Activated T-helper 2 cell treated with anti-CD3 and anti-CD28 coated beads, Interferon-gamma antibody, Interleukin-2, Interleukin-4, amounts not matched to agents 10 μg/mL and 5 μg/mL and 100 μg/mL, durations not matched to agents 14 hours and 24 hours and 36 hours (primary cell): ENCODE results near the gene CYB5D1. TPM values are rescaled to one million over a fixed set of nuclear protein-coding genes. Genes with fewer than 3 reads are reported as not detected.
"Not testable (repeated sequence)": the region's sequence is repeated elsewhere in the genome, so short reads cannot be mapped to it uniquely, and the experiment has no call there.

Experiments used
- DNase-seq: peaks from one replicate; pipeline ENCODE4 v3.0.0; 2021; ENCODE audit warnings: low spot score
- H3K27ac Mint-ChIP-seq: one replicate; pipeline ENCODE4 v1.8.0; 2021; ENCODE audit warnings: mixed read lengths
- H3K27me3 Mint-ChIP-seq: one replicate; pipeline ENCODE4 v1.8.0; 2021; ENCODE audit warnings: low read depth, mixed read lengths
- H3K36me3 Mint-ChIP-seq: one replicate; pipeline ENCODE4 v1.8.0; 2021; ENCODE audit warnings: low read depth, mixed read lengths
- H3K4me1 Mint-ChIP-seq: one replicate; pipeline ENCODE4 v1.8.0; 2021; ENCODE audit warnings: low read depth, mixed read lengths
- H3K4me3 Mint-ChIP-seq: one replicate; pipeline ENCODE4 v1.8.0; 2021; ENCODE audit warnings: low read depth, mild to moderate bottlenecking, moderate library complexity, mixed read lengths
- H3K9me3 Mint-ChIP-seq: one replicate; pipeline ENCODE4 v1.8.0; 2021; ENCODE audit warnings: mixed read lengths
- intact Hi-C: fragments of 100-400 bp; cut with micrococcal nuclease; formaldehyde crosslinking; loops from one replicate; pipeline ENCODE4 v1.15.1; 2023
- total RNA-seq: library from RNA; stranded (reverse); gene quantifications from 2 replicates; pipeline ENCODE4 v1.2.3, GENCODE V29; 2022

Gene CYB5D1
- total RNA-seq, 1 donor from 2014 or later = 8.8 TPM

GRCh38 chr17:7858522-7858810, 663 bp downstream of the CYB5D1 start:
- Mint-ChIP-seq H3K36me3 (peaks cover 39% of the 10 kb centered on the region), H3K27me3 (no peaks in the 10 kb centered on the region), H3K9me3 (no peaks in the 10 kb centered on the region), H3K4me3 (no peak overlapping the region), H3K27ac (no peak overlapping the region), H3K4me1 (peaks cover 22% of the 10 kb centered on the region)
- no peak for DNase-seq
- intact Hi-C loops = loop anchor here (10.0 kb wide), 1 partner anchor 196 kb away; no protein-coding TSS in a partner anchor

GRCh38 chr17:7859028-7859427, 1.2 kb downstream of the CYB5D1 start:
- peak overlapping the region; percentile 25 for H3K27ac Mint-ChIP-seq
- no peak for DNase-seq
- no peaks in the 10 kb centered on the region for H3K27me3 Mint-ChIP-seq
- H3K4me3 Mint-ChIP-seq = no peak overlapping the region
- H3K36me3 Mint-ChIP-seq = peaks cover 40% of the 10 kb centered on the region
- intact Hi-C loops = loop anchor here (10.0 kb wide), 1 partner anchor 196 kb away; no protein-coding TSS in a partner anchor
- no peaks in the 10 kb centered on the region for H3K9me3 Mint-ChIP-seq
- peaks cover 22% of the 10 kb centered on the region for H3K4me1 Mint-ChIP-seq

DNA sequence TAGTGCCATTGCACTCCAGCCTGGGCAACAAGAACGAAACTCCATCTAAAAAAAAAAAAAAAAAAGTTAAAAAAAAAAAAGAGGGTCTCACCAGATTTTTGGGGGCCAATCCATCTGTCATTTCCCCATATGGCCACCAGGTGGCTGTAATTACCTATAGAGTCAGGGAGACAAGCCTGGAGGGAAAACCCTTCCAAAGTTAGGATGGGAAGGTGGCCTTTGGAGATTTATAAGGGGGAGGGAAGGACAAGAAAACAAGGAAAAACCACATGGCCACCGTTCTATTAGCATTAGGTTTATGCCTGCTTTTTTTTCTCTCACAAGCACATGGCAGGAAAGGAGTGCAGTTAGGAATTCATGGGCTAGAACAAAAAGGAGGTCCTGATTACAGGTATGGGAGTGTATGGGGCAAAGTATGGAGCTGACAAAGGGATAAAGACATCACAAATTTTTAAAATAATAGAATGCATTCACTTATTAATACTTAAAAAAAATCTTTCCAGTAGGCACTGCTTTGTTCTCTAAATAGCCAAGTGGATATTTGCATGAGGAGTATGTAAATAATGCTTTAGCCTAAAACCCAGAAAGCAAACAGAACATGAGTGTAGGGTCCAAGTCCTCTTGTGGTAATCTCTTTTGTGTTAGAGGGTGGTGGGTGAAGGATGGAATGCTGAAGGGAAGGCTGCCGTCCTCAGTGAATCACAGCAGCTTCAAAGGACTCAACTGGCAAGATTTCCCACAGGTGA, 5.1 kb downstream of the CYB5D1 start:
- H3K27ac Mint-ChIP-seq = peak overlapping the region; percentile 43

DNA sequence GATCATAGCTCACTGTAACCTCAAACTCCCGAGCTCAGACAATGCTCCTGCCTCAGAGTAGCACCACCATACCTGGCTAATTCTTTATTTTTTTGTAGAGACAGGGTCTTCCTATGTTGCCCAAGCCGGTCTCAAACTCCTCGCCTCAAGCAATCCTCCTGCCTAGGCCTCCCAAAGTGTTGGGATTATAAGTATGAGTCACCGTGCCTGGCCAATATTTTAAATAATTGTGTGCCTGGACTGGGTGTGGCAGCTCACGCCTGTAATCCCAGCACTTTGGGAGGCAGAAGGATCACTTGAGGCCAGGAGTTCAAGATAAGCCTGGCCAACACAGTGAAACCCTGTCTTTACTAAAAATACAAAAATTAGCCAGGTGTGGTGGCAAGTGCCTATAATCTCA, 6.6 kb downstream of the CYB5D1 start:
- peaks cover 57% of the 10 kb centered on the region for H3K36me3 Mint-ChIP-seq
- DNase-seq, H3K4me3 Mint-ChIP-seq, H3K27me3 Mint-ChIP-seq, H3K27ac Mint-ChIP-seq, H3K9me3 Mint-ChIP-seq, intact Hi-C loops: not testable (repeated sequence)
- peaks cover 29% of the 10 kb centered on the region for H3K4me1 Mint-ChIP-seq

More for the DNA sequence above, 5.1 kb downstream of the CYB5D1 start:
- DNase-seq = no peak
- Mint-ChIP-seq H3K4me1 (peaks cover 28% of the 10 kb centered on the region), H3K27me3 (no peaks in the 10 kb centered on the region), H3K36me3 (peaks cover 65% of the 10 kb centered on the region), H3K4me3 (no peak overlapping the region), H3K9me3 (no peaks in the 10 kb centered on the region)
- intact Hi-C loops = loop anchor here (2.0 kb wide), 1 partner anchor 128 kb away; no protein-coding TSS in a partner anchor

DNA sequence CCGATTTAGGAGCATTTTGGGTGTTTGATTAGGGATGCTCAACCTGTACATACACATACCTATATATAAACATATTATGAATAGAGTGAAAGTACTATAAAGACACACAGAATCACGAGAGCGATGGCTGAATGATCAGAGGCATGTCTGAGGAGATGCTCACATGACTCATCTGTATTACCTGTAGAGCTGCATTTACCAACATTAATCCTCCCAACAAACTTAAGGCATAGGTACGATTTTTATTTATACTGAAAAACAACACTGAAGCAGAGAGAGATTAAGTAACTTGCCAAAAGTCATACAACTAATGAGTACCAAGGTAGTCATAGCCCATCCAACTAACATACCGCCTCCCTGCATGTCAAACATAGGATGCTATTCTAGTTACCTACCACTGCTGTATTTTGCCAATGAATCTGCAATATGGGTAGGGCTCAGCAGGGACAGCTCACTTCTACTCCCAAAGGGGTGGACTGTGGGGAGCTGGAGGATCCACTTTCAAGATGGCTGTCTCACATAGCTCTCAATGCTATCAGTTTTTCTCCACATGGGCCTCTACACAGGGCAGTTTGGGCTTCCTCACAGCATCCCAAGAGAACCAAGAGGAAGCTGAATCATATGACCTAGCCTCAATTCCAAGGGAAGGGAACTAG, 7.3 kb downstream of the CYB5D1 start:
- H3K27ac Mint-ChIP-seq = no peak overlapping the region
- intact Hi-C loops = no loop called here
- H3K4me3 Mint-ChIP-seq = no peak overlapping the region
- H3K9me3 Mint-ChIP-seq = no peaks in the 10 kb centered on the region
- peaks cover 51% of the 10 kb centered on the region for H3K36me3 Mint-ChIP-seq
- no peak for DNase-seq
- H3K4me1 Mint-ChIP-seq = peaks cover 24% of the 10 kb centered on the region
- no peaks in the 10 kb centered on the region for H3K27me3 Mint-ChIP-seq

GRCh38 chr17:7867881-7868329, 10.1 kb downstream of the CYB5D1 start:
- Mint-ChIP-seq H3K9me3 (no peaks in the 10 kb centered on the region), H3K27me3 (no peaks in the 10 kb centered on the region), H3K4me3 (peak overlapping the region; percentile 13), H3K4me1 (peaks cover 21% of the 10 kb centered on the region), H3K36me3 (peaks cover 32% of the 10 kb centered on the region), H3K27ac (peak overlapping the region; percentile 33)
- no peak for DNase-seq
- intact Hi-C loops = no loop called here

DNA sequence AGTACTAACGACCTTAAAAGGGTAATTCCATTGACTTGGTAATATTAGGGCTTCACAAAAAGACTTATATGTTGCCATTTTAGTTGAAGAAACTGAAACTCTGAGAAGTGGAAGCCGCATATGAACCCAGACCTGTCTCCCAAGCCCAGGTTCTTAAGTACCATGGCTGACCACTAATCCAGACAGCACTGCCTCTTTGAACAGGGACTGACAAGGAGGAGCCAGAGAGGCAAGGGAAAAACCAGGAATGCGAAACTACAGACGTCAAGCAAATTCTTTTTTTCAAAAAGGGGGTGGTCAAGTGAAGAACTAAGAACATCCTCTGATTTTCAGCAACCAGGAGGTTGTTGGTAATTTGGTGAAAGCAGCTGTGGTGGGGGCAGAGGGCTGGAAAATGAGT, 15.2 kb downstream of the CYB5D1 start:
- H3K27me3 Mint-ChIP-seq = no peaks in the 10 kb centered on the region
- no peak overlapping the region for H3K4me3 Mint-ChIP-seq
- no peak for DNase-seq
- intact Hi-C loops = no loop called here
- H3K27ac Mint-ChIP-seq = no peak overlapping the region
- no peaks in the 10 kb centered on the region for H3K9me3 Mint-ChIP-seq
- H3K4me1 Mint-ChIP-seq = peaks cover 16% of the 10 kb centered on the region
- peaks cover 27% of the 10 kb centered on the region for H3K36me3 Mint-ChIP-seq

GRCh38 chr17:7875804-7876370, 18.1 kb downstream of the CYB5D1 start:
- H3K4me1 Mint-ChIP-seq = peaks cover 9% of the 10 kb centered on the region
- H3K4me3 Mint-ChIP-seq = no peak overlapping the region
- no peaks in the 10 kb centered on the region for H3K9me3 Mint-ChIP-seq
- no peaks in the 10 kb centered on the region for H3K27me3 Mint-ChIP-seq
- H3K36me3 Mint-ChIP-seq = peaks cover 27% of the 10 kb centered on the region
- DNase-seq = no peak
- no peak overlapping the region for H3K27ac Mint-ChIP-seq
- intact Hi-C loops = no loop called here

- no peak overlapping the region for H3K27ac Mint-ChIP-seq
These were observed 20.4 kb downstream of the CYB5D1 start for GRCh38 chr17:7878234-7878633.

GRCh38 chr17:7880076-7880868, 22.5 kb downstream of the CYB5D1 start:
- peaks cover 11% of the 10 kb centered on the region for H3K36me3 Mint-ChIP-seq
- no peak overlapping the region for H3K27ac Mint-ChIP-seq
- no peak overlapping the region for H3K4me3 Mint-ChIP-seq
- DNase-seq = no peak
- H3K9me3 Mint-ChIP-seq = no peaks in the 10 kb centered on the region
- peaks cover 8% of the 10 kb centered on the region for H3K4me1 Mint-ChIP-seq
- no peaks in the 10 kb centered on the region for H3K27me3 Mint-ChIP-seq
- intact Hi-C loops = loop anchor here (10.0 kb wide), 1 partner anchor 245 kb away; the partner anchor contains the start of gene HES7

More at GRCh38 chr17:7878234-7878633, 20.4 kb downstream of the CYB5D1 start:
- Mint-ChIP-seq H3K9me3 (no peaks in the 10 kb centered on the region), H3K4me1 (peaks cover 9% of the 10 kb centered on the region), H3K27me3 (no peaks in the 10 kb centered on the region), H3K4me3 (no peak overlapping the region), H3K36me3 (peaks cover 23% of the 10 kb centered on the region)
- no peak for DNase-seq
- intact Hi-C loops = no loop called here

DNA sequence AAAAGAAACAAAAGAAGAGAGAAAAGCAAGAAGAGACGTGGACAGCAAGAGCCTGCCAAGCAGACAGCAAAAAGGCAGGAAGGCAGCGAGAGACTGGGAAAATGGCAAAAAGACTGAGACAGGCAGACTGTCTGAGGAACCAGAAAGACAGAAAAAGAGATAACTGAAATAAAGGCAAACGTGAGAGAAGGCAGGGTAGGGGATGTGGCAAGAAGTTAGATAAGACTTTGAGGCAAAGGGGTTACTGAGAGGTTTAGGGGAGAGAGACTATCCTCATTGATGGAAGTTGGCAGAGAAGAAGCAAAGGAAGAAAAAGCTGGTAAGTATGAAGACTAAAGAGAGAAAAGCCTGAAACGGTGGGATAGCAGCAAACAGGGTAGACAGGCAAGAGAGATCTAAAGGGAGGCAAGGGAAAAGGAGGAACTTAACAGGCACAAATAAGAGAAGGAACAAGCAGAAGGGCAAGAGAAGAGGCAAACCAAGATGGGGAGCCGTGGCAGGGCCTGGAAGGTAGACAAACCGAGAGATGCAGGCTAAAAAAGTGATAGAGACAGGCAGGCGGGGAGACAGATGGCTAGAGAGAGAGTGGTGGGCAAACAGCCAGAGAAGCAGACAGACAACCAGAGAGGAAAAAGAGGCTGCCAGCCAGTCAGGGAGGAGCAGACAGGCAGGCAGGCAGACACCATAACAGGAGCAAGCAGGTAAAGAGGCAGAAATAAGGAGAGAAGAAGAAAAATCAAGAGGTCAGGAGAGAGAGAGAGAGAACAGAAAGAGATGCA, 23.7 kb downstream of the CYB5D1 start:
- H3K4me3 Mint-ChIP-seq = no peak overlapping the region
- intact Hi-C loops = loop anchor here (10.0 kb wide), 1 partner anchor 243 kb away; the partner anchor contains the start of gene HES7
- no peak overlapping the region for H3K27ac Mint-ChIP-seq
- H3K4me1 Mint-ChIP-seq = peaks cover 5% of the 10 kb centered on the region
- H3K9me3 Mint-ChIP-seq = no peaks in the 10 kb centered on the region
- H3K36me3 Mint-ChIP-seq = peaks cover 8% of the 10 kb centered on the region
- no peak for DNase-seq
- H3K27me3 Mint-ChIP-seq = no peaks in the 10 kb centered on the region

- Mint-ChIP-seq H3K4me3 (no peak overlapping the region), H3K36me3 (peaks cover 8% of the 10 kb centered on the region), H3K27ac (no peak overlapping the region), H3K4me1 (peaks cover 7% of the 10 kb centered on the region), H3K27me3 (no peaks in the 10 kb centered on the region), H3K9me3 (no peaks in the 10 kb centered on the region)
- intact Hi-C loops = loop anchor here (10.0 kb wide), 1 partner anchor 243 kb away; the partner anchor contains the start of gene HES7
- no peak for DNase-seq
These were observed 24.3 kb downstream of the CYB5D1 start for GRCh38 chr17:7882068-7882467.
